ENCODE data around the gene UNK. TPM values are rescaled to one million over a fixed set of nuclear protein-coding genes. Genes with fewer than 3 reads are reported as not detected.

The UNK gene
- total and polyA plus RNA-seq, 2 of the 13 experiments (the other 11 are each of a cell fraction or from before 2014, with no cell fraction given) = 31.6 to 33.0 TPM

GRCh38 chr17:75785016-75785890 is 647 bp downstream of the UNK start (continued):
- TF ChIP-seq ZNF280D (CRISPR knock-in tag; IDR thresholded peaks at IDR 0.05) (peak; percentile 62; the same call in 1 of the 2 replicates), NONO (IDR thresholded peaks at IDR 0.05) (no peak), NONO (CRISPR knock-in tag; conservative IDR thresholded peaks at IDR 0.05) (peak; percentile 83), AGO1 (IDR thresholded peaks at IDR 0.05; ENCODE audit: low read depth, low read length, poor library complexity, severe bottlenecking) (no peak), ZNF652 (CRISPR knock-in tag; IDR thresholded peaks at IDR 0.05; ENCODE audit: borderline replicate concordance, low read depth) (0 out of 2 replicates have a peak, but pooled peaks have one; percentile 8), PHF21A (CRISPR knock-in tag; IDR thresholded peaks at IDR 0.05) (0 out of 2 replicates have a peak, but pooled peaks have one; percentile 23), CHD4 (IDR thresholded peaks at IDR 0.05; ENCODE audit: borderline replicate concordance, low read length) (peak; percentile 56; the same call in 1 of the 2 replicates), MLX (CRISPR knock-in tag; IDR thresholded peaks at IDR 0.05) (peak; percentile 57; the same call in 1 of the 2 replicates), ATF3 (CRISPR knock-in tag; IDR thresholded peaks at IDR 0.05) (peak; percentile 88), HHEX (CRISPR knock-in tag; IDR thresholded peaks at IDR 0.05) (no peak), MXD4 (CRISPR knock-in tag; IDR thresholded peaks at IDR 0.05) (0 out of 2 replicates have a peak, but pooled peaks have one; percentile 72), ZNF329 (CRISPR knock-in tag; IDR thresholded peaks at IDR 0.05; ENCODE audit: low read depth) (peak; percentile 86; the same call in 1 of the 2 replicates), ZNF274 (CRISPR knock-in tag; IDR thresholded peaks at IDR 0.05) (peak; percentile 73; the same call in 1 of the 2 replicates), WIZ (CRISPR knock-in tag; IDR thresholded peaks at IDR 0.05) (peak; percentile 81; the same call in 1 of the 2 replicates), PRDM15 (CRISPR knock-in tag; IDR thresholded peaks at IDR 0.05) (no peak), SPEN (CRISPR knock-in tag; IDR thresholded peaks at IDR 0.05; ENCODE audit: low read depth) (peak; percentile 84; the same call in 1 of the 2 replicates)

Measured in HepG2 (cell line).